Suppressor macrophage treated with lipopolysaccharide for 4 hours (primary cell): ENCODE data around the gene PKD1L1.
"Not testable (repeated sequence)": the region's sequence is repeated elsewhere in the genome, so short reads cannot be mapped to it uniquely, and the experiment has no call there.

Experiments used
- DNase-seq: peaks from one replicate; pipeline ENCODE4 v3.0.0-alpha.2; 2020

The PKD1L1 gene

GRCh38 chr7:47948141-47948790 lies at the start of gene PKD1L1:
TSS of gene PKD1L1 (minus strand) at chr7:47948466. CDS start at chr7:47948440, 26 bp downstream.
- DNase-seq: no peak

GRCh38 chr7:47992446-47992845 lies 44.2 kb upstream of the PKD1L1 start:
- DNase-seq: no peak

- DNase-seq: peak; percentile 84
Observed at GRCh38 chr7:47991741-47992311, 43.6 kb upstream of the PKD1L1 start.

GRCh38 chr7:47991270-47991669 lies 43.0 kb upstream of the PKD1L1 start:
- DNase-seq: no peak

- no peak for DNase-seq
Observed at GRCh38 chr7:47990592-47990991, 42.3 kb upstream of the PKD1L1 start.

- not testable (repeated sequence) for DNase-seq
Observed at GRCh38 chr7:47989607-47990400, 41.5 kb upstream of the PKD1L1 start.

- no peak for DNase-seq
Observed at GRCh38 chr7:47988496-47989386, 40.5 kb upstream of the PKD1L1 start.

- no peak for DNase-seq
Observed at GRCh38 chr7:47982610-47983009, 34.3 kb upstream of the PKD1L1 start.

- not testable (repeated sequence) for DNase-seq
Observed at GRCh38 chr7:47980648-47981047, 32.4 kb upstream of the PKD1L1 start.

GRCh38 chr7:47979832-47980181 lies 31.5 kb upstream of the PKD1L1 start:
- no peak for DNase-seq

GRCh38 chr7:47979145-47979831 lies 31.0 kb upstream of the PKD1L1 start, which contains the start of gene HUS1:
TSS of gene HUS1 (minus strand) at chr7:47979615. CDS start at chr7:47979519, 96 bp downstream.
- peak; percentile 97 for DNase-seq

GRCh38 chr7:47978790-47979144 lies 30.5 kb upstream of the PKD1L1 start:
- DNase-seq: no peak

GRCh38 chr7:47973739-47974138 lies 25.5 kb upstream of the PKD1L1 start:
- DNase-seq: no peak

GRCh38 chr7:47970761-47971160 lies 22.5 kb upstream of the PKD1L1 start:
- peak; percentile 79 for DNase-seq

GRCh38 chr7:47968847-47969774 lies 20.8 kb upstream of the PKD1L1 start:
- DNase-seq: peak; percentile 62

GRCh38 chr7:47967708-47968107 lies 19.4 kb upstream of the PKD1L1 start:
- DNase-seq: no peak

- no peak for DNase-seq
Observed at GRCh38 chr7:47967123-47967522, 18.9 kb upstream of the PKD1L1 start.

- no peak for DNase-seq
Observed at GRCh38 chr7:47965456-47965855, 17.2 kb upstream of the PKD1L1 start.

- no peak for DNase-seq
Observed at GRCh38 chr7:47962262-47962661, 14.0 kb upstream of the PKD1L1 start.

- DNase-seq: peak; percentile 26
Observed at GRCh38 chr7:47957156-47957555, 8.9 kb upstream of the PKD1L1 start.

GRCh38 chr7:47956220-47956619 lies 8.0 kb upstream of the PKD1L1 start:
- DNase-seq: no peak
